GM18858 (cell line): ENCODE data around the gene JAKMIP1.

ENCODE experiments used
- ATAC-seq: cut with Tn5 transposase; IDR thresholded peaks from one replicate; pipeline ENCODE4 v1.9.1; 2021; ENCODE audit not compliant: unreplicated experiment

JAKMIP1 gene

DNA sequence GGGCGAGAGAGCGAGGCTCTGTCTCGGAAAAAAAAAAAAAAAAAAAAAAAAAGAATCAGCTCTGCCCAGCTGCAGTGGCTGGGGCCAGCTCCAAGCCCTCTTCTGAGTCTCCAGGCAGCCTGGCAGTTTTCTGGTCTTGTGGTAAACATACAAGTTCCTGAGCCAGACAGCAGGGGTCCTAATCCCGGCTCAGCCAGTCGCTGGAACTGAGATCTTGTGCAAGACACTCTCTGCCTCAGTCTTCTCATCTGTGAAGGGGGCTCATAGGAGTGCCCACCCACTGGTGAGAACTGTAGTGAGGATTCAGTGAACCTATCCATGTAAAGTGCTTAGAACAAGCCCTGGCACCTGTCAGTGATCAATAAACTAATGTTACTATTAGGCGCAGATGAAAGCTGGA, 223.9 kb downstream of the JAKMIP1 start:
- no peak for ATAC-seq
